ENCODE measurements around the gene C1orf167.

The C1orf167 gene

DNA sequence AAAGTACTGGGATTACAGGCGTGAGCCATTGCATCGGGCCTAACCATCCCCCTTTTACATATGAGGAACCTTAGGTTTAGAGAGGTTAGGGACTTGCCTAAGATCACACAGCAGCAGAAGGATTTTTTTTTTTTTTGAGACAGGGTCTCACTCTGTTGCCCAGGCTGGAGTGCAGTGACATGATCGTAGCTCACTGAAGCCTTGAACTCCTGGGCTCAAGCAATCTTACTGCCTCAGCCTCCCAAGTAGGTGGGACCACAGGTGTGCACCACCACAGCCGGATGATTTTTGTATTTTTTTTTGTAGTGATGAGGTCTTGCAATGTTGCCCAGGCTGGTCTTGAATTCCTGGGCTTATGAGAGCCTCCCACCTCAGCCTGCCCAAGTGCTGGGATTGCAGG, 2.2 kb upstream of the C1orf167 start:
- no peak overlapping the region for H3K4me3 ChIP-seq (ENCODE audit: control insufficient read depth in 1 of 7, extremely low read depth in 1 of 7, insufficient read depth in 4 of 7, low read depth in 2 of 7, low read length in 6 of 7)
- DNase-seq: no peak
- H3K9me3 ChIP-seq (ENCODE audit: control extremely low read depth in 1 of 5, control insufficient read depth in 4 of 5, insufficient read depth in 2 of 5, low read depth in 1 of 5, low read length in 4 of 5): peaks cover 0 to 2% (median 0%) of the 10 kb centered on the region in 5 experiments
- POLR2A ChIA-PET: no interaction called here
- H3K27me3 ChIP-seq (replicated peaks in 2 of 5; ENCODE audit: control insufficient read depth in 4 of 5, insufficient read depth in 5 of 5, low read length in 4 of 5): peaks cover 0 to 20% (median 3%) of the 10 kb centered on the region in 5 experiments
- peaks cover 0 to 6% (median 4%) of the 10 kb centered on the region in 4 experiments for H3K4me1 ChIP-seq (ENCODE audit: control extremely low read depth in 1 of 4, control insufficient read depth in 4 of 4, insufficient read depth in 4 of 4, low read length in 3 of 4)
- no peak overlapping the region for H3K27ac ChIP-seq (ENCODE audit: insufficient read depth in 1 of 2, low read depth in 1 of 2, low read length in 2 of 2, poor library complexity in 1 of 2, severe bottlenecking in 2 of 2)
- no peaks in the 10 kb centered on the region for H3K36me3 ChIP-seq (ENCODE audit: control insufficient read depth in 4 of 4, insufficient read depth in 4 of 4, low read length in 3 of 4)
- 90% methylated on average over 2 of the region's 4 CpGs for WGBS (ENCODE audit: insufficient coverage)
- CTCF ChIA-PET: no interaction called here

DNA sequence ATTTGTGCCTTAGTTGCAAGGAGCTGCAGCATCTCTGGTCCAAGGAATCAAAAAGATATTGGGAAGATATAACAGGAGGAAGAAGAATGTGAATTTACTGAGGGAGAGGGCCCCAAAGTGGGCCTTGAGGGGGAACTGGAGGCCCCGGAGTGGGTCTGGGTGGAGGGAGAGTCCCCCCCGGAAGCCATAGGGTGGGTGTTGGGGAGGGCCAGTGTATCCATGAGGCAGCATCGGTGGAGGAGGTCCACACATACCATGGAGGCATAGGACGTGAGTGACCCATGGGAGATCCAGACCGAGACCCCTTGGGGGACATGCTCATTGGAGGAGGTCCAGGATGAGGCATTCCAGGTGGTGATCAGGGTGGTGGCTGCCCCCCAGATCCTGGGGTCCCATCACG, 708 bp upstream of the C1orf167 start:
- CTCF ChIA-PET: interaction anchor here (1.5 kb wide), 1 partner anchor 16 kb away, joined by 3 read pairs; no protein-coding TSS in a partner anchor
- Histone ChIP-seq H3K27me3 (replicated peaks in 2 of 5; ENCODE audit: control insufficient read depth in 4 of 5, insufficient read depth in 5 of 5, low read length in 4 of 5) (peaks cover 0 to 20% (median 3%) of the 10 kb centered on the region in 5 experiments), H3K9me3 (ENCODE audit: control extremely low read depth in 1 of 5, control insufficient read depth in 4 of 5, insufficient read depth in 2 of 5, low read depth in 1 of 5, low read length in 4 of 5) (peaks cover 0 to 2% (median 0%) of the 10 kb centered on the region in 5 experiments), H3K4me1 (ENCODE audit: control extremely low read depth in 1 of 4, control insufficient read depth in 4 of 4, insufficient read depth in 4 of 4, low read length in 3 of 4) (peaks cover 0 to 6% (median 4%) of the 10 kb centered on the region in 4 experiments), H3K36me3 (ENCODE audit: control insufficient read depth in 4 of 4, insufficient read depth in 4 of 4, low read length in 3 of 4) (no peaks in the 10 kb centered on the region), H3K27ac (ENCODE audit: insufficient read depth in 1 of 2, low read depth in 1 of 2, low read length in 2 of 2, poor library complexity in 1 of 2, severe bottlenecking in 2 of 2) (no peak overlapping the region), H3K4me3 (ENCODE audit: control insufficient read depth in 1 of 7, extremely low read depth in 1 of 7, insufficient read depth in 4 of 7, low read depth in 2 of 7, low read length in 6 of 7) (no peak overlapping the region)
- no peak for DNase-seq
- WGBS (ENCODE audit: insufficient coverage): 91% methylated on average over 6 of the region's 6 CpGs
- POLR2A ChIA-PET: no interaction called here

GRCh38 chr1:11764115-11764514, 2.1 kb downstream of the C1orf167 start:
- 100% methylated on average over 1 of the region's 3 CpGs for WGBS (ENCODE audit: insufficient coverage)
- no peaks in the 10 kb centered on the region for H3K36me3 ChIP-seq (ENCODE audit: control insufficient read depth in 4 of 4, insufficient read depth in 4 of 4, low read length in 3 of 4)
- peaks cover 0 to 20% (median 3%) of the 10 kb centered on the region in 5 experiments for H3K27me3 ChIP-seq (replicated peaks in 2 of 5; ENCODE audit: control insufficient read depth in 4 of 5, insufficient read depth in 5 of 5, low read length in 4 of 5)
- H3K4me3 ChIP-seq (ENCODE audit: control insufficient read depth in 1 of 7, extremely low read depth in 1 of 7, insufficient read depth in 4 of 7, low read depth in 2 of 7, low read length in 6 of 7): no peak overlapping the region
- CTCF ChIA-PET: interaction anchor here (0.9 to 1.1 kb wide), 2 partner anchors 16 to 45 kb away, joined by 3 read pairs; no protein-coding TSS in a partner anchor
- DNase-seq: no peak
- POLR2A ChIA-PET: interaction anchor here (0.6 kb wide), 1 partner anchor 597 kb away, joined by 3 read pairs; no protein-coding TSS in a partner anchor
- H3K4me1 ChIP-seq (ENCODE audit: control extremely low read depth in 1 of 4, control insufficient read depth in 4 of 4, insufficient read depth in 4 of 4, low read length in 3 of 4): peaks cover 0 to 6% (median 4%) of the 10 kb centered on the region in 4 experiments
- H3K27ac ChIP-seq (ENCODE audit: insufficient read depth in 1 of 2, low read depth in 1 of 2, low read length in 2 of 2, poor library complexity in 1 of 2, severe bottlenecking in 2 of 2): no peak overlapping the region
- no peaks in the 10 kb centered on the region for H3K9me3 ChIP-seq (ENCODE audit: control extremely low read depth in 1 of 5, control insufficient read depth in 4 of 5, insufficient read depth in 2 of 5, low read depth in 1 of 5, low read length in 4 of 5)

DNA sequence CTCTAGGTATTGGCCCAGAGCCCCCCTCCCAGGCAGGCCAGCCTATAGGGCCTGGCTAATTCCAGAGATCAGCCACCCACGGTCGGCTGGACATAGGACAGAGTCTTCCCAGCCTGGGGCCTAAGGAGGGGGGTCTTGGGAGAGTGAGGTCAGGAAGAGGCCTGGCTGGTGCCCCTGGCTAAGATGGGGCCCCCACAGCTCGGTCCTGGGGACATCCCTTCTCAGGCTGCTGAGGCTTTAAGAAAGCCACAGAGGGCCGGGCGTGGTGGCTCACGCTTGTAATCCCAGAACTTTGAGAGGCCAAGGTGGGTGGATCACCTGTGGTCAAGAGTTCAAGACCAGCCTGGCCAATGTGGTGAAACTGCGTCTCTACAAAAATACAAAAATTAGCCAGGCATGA, 2.5 kb downstream of the C1orf167 start:
- POLR2A ChIA-PET: no interaction called here
- CTCF ChIA-PET: interaction anchor here (0.9 to 1.5 kb wide), 3 partner anchors 10 to 45 kb away, joined by 3 to 5 read pairs (median 3); no protein-coding TSS in a partner anchor
- H3K4me1 ChIP-seq (ENCODE audit: control extremely low read depth in 1 of 4, control insufficient read depth in 4 of 4, insufficient read depth in 4 of 4, low read length in 3 of 4): peaks cover 0 to 6% (median 4%) of the 10 kb centered on the region in 4 experiments
- no peak for DNase-seq
- 100% methylated on average over 2 of the region's 7 CpGs for WGBS (ENCODE audit: insufficient coverage)
- no peak overlapping the region for H3K4me3 ChIP-seq (ENCODE audit: control insufficient read depth in 1 of 7, extremely low read depth in 1 of 7, insufficient read depth in 4 of 7, low read depth in 2 of 7, low read length in 6 of 7)
- peaks cover 0 to 20% (median 3%) of the 10 kb centered on the region in 5 experiments for H3K27me3 ChIP-seq (replicated peaks in 2 of 5; ENCODE audit: control insufficient read depth in 4 of 5, insufficient read depth in 5 of 5, low read length in 4 of 5)
- no peak overlapping the region for H3K27ac ChIP-seq (ENCODE audit: insufficient read depth in 1 of 2, low read depth in 1 of 2, low read length in 2 of 2, poor library complexity in 1 of 2, severe bottlenecking in 2 of 2)
- no peaks in the 10 kb centered on the region for H3K36me3 ChIP-seq (ENCODE audit: control insufficient read depth in 4 of 4, insufficient read depth in 4 of 4, low read length in 3 of 4)
- H3K9me3 ChIP-seq (ENCODE audit: control extremely low read depth in 1 of 5, control insufficient read depth in 4 of 5, insufficient read depth in 2 of 5, low read depth in 1 of 5, low read length in 4 of 5): no peaks in the 10 kb centered on the region

DNA sequence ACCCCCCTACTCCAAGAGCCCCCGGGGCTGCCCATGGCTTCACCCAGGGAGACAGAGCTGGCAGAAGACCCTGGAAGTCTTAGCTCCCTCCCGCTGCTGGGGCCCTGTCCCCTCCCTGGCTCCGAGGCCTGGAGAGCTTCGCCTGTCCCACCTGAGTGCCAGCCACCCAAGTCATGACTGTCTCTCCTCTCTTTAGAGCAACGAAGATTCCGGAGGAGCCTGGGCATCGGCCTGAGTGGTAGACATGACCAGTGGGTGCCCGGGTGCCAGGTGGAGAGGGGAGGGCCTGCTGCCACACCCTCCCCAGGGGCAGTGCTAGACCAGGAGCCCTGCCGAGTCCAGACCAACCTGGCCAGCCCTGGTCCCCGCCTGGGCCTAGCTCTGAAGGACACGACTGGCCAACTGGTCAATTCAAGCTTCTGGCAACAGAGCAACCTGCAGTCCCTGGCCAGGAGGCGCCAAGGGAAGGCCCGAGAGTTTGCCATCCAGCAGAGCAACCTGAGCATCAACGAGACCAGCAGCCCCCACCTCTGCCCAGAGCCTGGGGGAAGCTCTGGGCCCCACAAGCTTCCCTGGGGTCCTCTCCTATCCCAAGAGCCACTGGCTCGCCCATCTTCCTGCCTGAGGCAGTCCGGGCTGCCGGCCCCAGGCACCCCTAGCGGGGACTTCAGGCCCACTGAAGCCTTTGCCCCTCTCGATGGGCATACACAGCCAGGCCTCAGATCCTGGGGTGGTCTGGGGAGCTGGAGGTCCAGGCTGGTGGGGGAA, 3.9 kb downstream of the C1orf167 start:
- Histone ChIP-seq H3K36me3 (ENCODE audit: control insufficient read depth in 4 of 4, insufficient read depth in 4 of 4, low read length in 3 of 4) (no peaks in the 10 kb centered on the region), H3K4me3 (ENCODE audit: control insufficient read depth in 1 of 7, extremely low read depth in 1 of 7, insufficient read depth in 4 of 7, low read depth in 2 of 7, low read length in 6 of 7) (no peak overlapping the region), H3K27ac (ENCODE audit: insufficient read depth in 1 of 2, low read depth in 1 of 2, low read length in 2 of 2, poor library complexity in 1 of 2, severe bottlenecking in 2 of 2) (no peak overlapping the region), H3K9me3 (ENCODE audit: control extremely low read depth in 1 of 5, control insufficient read depth in 4 of 5, insufficient read depth in 2 of 5, low read depth in 1 of 5, low read length in 4 of 5) (no peaks in the 10 kb centered on the region), H3K4me1 (ENCODE audit: control extremely low read depth in 1 of 4, control insufficient read depth in 4 of 4, insufficient read depth in 4 of 4, low read length in 3 of 4) (peaks cover 0 to 6% (median 4%) of the 10 kb centered on the region in 4 experiments), H3K27me3 (replicated peaks in 2 of 5; ENCODE audit: control insufficient read depth in 4 of 5, insufficient read depth in 5 of 5, low read length in 4 of 5) (peaks cover 0 to 17% (median 3%) of the 10 kb centered on the region in 5 experiments)
- POLR2A ChIA-PET: no interaction called here
- WGBS (ENCODE audit: insufficient coverage): 93% methylated on average over 13 of the region's 19 CpGs
- CTCF ChIA-PET: interaction anchor here (0.6 to 1.5 kb wide), 4 partner anchors 10 to 1278 kb away, joined by 3 to 6 read pairs (median 4); no protein-coding TSS in a partner anchor
- DNase-seq: no peak

DNA sequence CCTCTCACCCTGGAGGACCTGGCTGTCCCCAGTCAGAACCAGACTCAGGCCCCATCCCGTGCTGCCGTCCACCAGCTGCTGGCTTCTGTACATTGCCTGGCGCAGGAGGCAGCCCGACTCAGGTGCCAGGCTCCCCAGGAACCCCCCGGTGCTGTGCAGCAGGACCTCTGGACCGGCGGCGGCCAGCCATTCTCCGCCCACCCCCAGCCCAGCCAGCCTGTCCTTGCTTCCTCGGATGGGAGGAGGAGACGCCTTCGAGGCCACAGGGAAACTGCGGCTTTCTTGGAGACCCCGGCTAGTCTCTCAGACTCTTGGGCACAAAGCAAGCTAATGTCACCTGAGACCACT, 4.4 kb downstream of the C1orf167 start:
- H3K4me1 ChIP-seq (ENCODE audit: control extremely low read depth in 1 of 4, control insufficient read depth in 4 of 4, insufficient read depth in 4 of 4, low read length in 3 of 4): peaks cover 0 to 6% (median 4%) of the 10 kb centered on the region in 4 experiments
- H3K27me3 ChIP-seq (replicated peaks in 2 of 5; ENCODE audit: control insufficient read depth in 4 of 5, insufficient read depth in 5 of 5, low read length in 4 of 5): peaks cover 0 to 16% (median 0%) of the 10 kb centered on the region in 5 experiments
- ChIA-PET CTCF (interaction anchor here (1.3 kb wide), 1 partner anchor 21 kb away, joined by 6 read pairs; no protein-coding TSS in a partner anchor), POLR2A (no interaction called here)
- no peaks in the 10 kb centered on the region for H3K36me3 ChIP-seq (ENCODE audit: control insufficient read depth in 4 of 4, insufficient read depth in 4 of 4, low read length in 3 of 4)
- H3K4me3 ChIP-seq (ENCODE audit: control insufficient read depth in 1 of 7, extremely low read depth in 1 of 7, insufficient read depth in 4 of 7, low read depth in 2 of 7, low read length in 6 of 7): no peak overlapping the region
- 98% methylated on average over 9 of the region's 14 CpGs for WGBS (ENCODE audit: insufficient coverage)
- H3K9me3 ChIP-seq (ENCODE audit: control extremely low read depth in 1 of 5, control insufficient read depth in 4 of 5, insufficient read depth in 2 of 5, low read depth in 1 of 5, low read length in 4 of 5): no peaks in the 10 kb centered on the region
- no peak for DNase-seq
- no peak overlapping the region for H3K27ac ChIP-seq (ENCODE audit: insufficient read depth in 1 of 2, low read depth in 1 of 2, low read length in 2 of 2, poor library complexity in 1 of 2, severe bottlenecking in 2 of 2)

All from common myeloid progenitor, CD34-positive (primary cell).